PC-3 (cell line): Measurements from ENCODE around the gene MBOAT1.

Experiments
- EZH2phosphoT487 ChIP-seq: fragments of 300-600 bp; sonication (generic); IDR thresholded peaks from 2 replicates; pipeline ENCODE4 v1.6.1; 2018; ENCODE audit warnings: mild to moderate bottlenecking, antibody characterized with exemption, low read length, borderline replicate concordance
- TF ChIP-seq, protein P1 (sequence below): fragments of 300-600 bp; sonication (generic); conservative IDR thresholded peaks from 2 replicates; pipeline ENCODE4 v1.5.1; 2017; ENCODE audit warnings: antibody characterized with exemption, low read depth, mild to moderate bottlenecking, low read length

GRCh38 chr6:20203561-20204511 lies 8.4 kb downstream of the MBOAT1 start:
- TF ChIP-seq, protein P1, sequence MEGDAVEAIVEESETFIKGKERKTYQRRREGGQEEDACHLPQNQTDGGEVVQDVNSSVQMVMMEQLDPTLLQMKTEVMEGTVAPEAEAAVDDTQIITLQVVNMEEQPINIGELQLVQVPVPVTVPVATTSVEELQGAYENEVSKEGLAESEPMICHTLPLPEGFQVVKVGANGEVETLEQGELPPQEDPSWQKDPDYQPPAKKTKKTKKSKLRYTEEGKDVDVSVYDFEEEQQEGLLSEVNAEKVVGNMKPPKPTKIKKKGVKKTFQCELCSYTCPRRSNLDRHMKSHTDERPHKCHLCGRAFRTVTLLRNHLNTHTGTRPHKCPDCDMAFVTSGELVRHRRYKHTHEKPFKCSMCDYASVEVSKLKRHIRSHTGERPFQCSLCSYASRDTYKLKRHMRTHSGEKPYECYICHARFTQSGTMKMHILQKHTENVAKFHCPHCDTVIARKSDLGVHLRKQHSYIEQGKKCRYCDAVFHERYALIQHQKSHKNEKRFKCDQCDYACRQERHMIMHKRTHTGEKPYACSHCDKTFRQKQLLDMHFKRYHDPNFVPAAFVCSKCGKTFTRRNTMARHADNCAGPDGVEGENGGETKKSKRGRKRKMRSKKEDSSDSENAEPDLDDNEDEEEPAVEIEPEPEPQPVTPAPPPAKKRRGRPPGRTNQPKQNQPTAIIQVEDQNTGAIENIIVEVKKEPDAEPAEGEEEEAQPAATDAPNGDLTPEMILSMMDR = no peak
- no peak for TF ChIP-seq EZH2phosphoT487
